ENCODE data around the gene C1orf174.

C1orf174 gene

DNA sequence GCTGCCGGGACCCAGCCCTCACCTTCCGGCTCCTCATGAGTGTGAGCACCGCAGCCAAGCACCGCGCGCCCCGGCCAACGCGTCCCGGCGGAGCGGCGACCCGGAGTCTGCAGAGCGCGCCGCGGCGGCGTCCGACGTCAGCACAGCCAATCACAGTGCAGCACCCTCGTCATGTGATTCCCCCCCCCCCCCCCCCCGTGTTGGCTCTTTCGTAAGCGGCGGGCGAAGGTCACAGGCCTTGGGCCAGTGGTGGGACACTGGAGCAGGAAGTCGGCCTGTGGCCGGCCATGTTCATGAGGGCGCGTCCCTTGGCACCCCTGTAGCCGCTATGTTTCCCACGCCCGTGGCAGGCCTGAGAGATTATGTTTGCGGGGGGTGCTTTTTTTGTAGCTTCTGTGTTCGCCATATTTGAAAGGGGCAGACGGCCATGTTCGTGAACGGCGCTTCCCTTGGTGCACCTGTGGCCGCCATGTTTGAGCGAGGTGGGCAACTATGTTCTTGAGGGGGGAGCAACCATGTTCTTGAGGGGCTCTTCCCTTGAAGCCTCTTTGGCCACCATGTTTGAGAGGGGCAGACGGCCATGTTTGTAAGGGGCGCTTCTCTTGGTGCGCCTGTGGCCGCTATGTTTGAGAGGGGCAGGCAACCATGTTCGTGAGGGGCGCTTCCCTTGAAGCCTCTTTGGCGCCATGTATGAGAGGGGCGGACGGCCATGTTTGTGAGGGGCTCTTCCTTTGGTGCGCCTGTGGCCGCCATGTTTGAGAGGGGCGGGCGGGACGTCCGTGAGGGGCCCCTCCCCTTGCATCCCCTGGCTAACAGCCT lies at the start of gene C1orf174:
C1orf174 (minus strand) TSS at position 123 of the 819 bp plus-strand sequence; CDS start at position 37, 86 bp downstream.
- DNase-seq: peak; percentile 98

DNA sequence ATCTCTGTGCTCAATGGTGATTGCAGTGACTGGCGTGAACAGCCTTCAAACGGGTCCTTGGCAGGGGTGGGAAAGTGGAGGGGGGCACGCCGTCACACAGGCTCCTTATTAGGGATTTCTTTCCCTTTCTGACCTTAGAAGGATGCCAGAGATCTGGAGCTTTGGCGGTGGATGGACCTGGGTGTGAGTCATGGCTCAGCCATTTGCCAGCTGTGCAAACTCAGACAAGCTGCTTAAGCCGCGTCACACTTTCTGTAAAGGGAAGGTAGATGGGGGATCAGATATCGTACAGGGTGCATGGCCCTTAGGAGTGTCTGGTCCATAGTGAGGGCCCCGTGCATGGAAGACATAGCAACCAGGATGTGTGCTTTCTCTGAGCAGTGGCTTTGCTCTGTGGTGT lies 48.3 kb upstream of the C1orf174 start:
- no peak for DNase-seq

DNA sequence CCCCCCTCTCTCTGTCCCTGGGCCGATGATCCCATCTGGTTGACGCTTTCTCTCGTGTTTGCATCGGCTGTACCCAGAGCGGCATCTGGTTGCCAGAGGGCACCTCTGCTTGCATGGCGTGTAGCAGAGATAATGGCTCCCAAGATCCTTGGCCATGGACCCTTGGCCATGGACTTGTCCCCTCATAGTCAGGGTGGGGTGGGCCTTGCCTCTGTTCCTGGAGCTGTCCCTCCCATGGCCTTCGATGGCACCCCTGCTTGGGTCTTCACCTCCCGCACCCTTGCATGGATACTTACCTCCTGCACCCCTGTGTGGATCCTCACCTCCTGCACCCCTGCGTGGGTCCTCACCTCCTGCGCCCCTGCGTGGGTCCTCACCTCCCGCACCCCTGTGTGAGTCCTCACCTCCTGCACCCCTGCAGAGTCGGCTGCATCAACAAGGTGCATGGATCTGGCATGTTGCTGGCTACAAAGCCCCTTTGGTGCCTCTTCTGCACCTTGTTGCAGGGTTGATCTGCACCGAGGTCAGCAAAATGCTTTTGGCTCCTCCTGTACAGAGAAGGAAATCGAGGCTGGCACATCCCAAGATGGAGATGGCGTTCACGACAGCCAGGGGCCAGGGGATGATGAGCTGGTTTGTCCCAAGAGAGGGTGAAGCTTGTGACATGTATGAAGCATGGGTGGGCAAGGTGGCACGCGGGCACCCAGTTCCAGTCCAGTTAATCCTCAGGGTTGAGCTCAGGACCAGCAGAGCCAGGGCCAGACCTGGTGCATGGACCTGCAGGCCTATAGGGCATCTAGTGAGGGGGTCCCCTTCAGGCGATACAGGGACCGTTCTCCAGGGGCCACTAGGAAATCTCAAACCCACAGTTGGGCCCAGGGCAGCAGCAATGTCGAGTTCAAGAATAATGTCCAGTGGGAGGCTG lies 46.1 kb upstream of the C1orf174 start:
- no peak for DNase-seq

DNA sequence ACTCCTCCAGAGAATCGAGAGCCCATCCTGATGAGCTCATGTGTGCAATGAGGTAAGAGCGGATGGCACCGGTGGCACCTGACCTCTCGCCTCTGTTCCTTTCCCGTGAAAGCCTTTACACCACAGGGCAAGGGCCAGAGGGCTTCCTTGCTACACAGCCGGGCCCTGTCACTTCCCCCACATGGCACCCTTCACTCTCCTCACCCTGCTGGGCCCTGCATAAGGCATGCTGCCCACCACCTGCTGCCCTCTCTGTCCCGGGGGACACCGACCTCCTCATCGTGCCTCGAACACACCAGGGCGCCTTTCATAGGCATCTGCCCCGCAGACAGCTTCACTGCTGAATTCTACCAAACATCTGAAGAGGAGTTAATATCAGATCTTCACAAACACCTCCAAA lies 45.1 kb upstream of the C1orf174 start:
- DNase-seq: no peak

DNA sequence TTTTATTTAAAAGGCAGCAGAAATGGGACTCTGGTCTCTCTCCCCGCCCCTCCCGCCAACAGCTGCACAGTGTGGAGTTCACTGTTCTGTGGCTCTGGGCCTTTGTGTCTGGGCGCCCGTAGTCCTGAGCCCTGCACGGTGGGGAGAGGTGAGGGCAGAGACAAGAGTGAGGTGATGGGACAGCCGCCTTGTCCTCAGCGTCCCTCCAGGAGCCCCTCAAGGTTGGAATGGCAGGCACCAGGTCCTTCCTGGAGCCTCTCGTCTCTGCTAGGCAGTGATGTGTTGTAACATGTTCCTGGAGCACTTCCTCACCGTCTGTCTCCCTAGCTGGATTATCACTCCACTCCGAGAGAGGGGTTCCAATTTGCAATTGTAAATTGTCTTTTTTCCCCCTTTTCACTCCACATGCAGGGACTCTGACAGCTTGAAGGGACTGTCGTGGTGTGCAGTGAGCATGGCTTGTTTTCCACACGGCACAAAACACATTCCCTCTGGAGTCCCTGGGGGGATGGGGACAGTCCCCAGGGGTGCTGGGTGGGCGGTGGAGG lies 44.6 kb upstream of the C1orf174 start:
- DNase-seq: no peak

DNA sequence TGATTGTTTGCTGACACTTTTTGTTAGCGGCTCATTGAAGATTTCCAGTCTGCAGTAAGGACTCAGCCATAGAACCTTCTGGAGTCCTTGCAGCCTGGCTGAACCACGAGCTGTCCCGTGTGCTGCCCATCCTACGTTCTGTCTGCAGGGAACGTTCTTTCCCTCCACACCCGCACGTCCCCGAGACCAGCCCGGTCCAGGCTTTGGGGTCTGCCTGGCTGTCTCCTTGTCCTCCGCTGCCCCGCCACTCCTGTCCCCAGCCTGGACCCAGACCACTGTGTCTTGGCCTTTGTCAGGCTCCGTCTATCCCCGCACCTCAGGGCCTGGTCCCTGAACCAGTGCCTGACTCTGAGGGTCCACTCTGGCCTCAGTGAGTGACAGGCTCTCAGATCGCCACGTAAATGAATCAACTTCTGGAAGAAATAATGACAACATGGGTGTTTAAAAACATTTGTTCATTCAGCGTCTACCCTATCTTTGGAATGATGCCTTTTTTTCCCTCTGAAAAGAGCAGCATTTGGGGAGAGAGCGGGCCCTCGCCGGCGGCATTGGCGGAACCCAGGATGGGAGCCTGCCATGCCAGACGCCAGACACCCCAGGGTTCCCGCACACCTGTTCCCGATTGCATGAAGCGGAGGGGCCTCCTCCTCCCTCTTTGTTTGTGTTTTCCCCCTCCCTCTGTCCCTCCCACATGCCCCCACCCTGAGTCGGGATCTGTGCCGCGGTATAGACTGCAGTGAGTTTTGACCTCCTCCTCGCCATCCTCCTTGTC lies 43.9 kb upstream of the C1orf174 start:
- DNase-seq: no peak

DNA sequence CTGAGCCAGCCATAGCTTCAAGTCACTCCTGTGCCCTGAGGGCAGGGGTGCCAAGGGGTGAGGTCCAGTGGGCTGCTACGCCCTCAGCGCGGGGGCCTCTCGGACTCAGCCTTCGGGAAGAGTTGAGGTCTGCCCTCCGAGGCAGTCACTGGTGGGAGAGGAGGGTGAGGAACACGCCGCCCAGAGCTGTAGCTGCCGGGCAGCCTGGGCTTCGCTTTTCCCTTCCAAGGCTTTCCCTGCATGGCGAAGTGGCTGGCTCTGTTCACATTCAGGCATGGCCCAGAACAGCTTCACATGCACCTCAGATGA lies 43.0 kb upstream of the C1orf174 start:
- DNase-seq: no peak

DNA sequence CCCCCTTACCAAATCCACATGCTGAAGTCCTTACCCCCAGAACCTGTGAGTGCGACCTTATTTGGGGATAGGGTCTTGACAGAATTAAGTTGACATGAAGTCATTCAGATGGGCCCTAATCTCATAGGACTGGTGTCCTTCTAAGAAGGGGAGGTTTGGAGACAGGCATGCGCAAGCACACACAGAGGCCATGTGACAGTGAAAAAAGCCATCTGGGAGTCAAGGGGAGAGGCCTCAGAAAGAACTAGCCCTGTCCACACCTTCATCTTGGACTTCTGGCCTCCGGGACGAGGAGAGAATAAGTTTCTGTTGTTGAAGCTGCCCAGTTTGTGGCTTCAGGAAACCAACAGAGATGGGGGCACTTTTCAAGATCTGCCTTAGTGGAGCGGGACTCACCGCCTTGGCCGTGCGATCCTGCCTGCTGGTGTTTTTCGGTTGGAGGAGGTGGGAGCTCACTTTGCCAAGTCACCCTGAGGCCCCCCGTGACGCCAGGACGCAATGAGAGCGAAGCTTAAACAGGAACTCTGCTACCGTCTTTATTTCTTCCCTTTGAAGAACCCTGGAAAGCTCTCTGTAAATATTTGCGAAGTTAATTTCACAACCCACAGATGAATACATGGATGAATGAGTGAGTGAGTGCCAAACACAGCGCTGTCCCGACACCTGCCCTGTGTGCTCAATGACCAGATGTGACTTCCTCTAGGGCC lies 42.5 kb upstream of the C1orf174 start:
- DNase-seq: no peak

DNA sequence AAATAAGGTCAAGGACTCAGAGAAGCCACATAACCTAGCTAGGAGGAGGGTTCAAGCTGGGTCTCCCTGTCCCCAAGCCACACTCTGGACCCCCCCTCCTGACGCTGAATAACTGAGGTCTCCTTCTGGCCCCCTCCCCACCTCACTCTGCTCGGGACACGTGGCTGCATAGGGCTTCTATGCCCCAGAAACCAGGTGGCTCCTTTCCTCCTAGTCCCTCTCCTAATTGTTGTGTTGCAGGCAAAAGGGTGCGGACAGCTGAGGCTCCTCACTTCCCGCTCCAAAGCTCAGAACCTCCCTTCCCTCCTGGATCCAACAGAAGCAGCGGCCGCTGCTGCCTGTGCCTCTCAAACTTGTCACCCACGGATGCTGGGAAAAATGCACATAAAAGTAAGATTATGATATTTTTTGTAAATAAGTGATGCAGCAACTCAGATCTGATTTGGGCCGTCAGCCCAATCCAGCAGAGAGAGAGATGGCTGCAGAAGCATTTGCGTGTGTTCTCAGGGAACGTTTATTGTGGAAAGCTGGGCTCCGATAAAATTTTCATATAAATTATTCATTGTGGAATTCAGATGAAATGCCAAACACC lies 40.8 kb upstream of the C1orf174 start:
- no peak for DNase-seq

DNA sequence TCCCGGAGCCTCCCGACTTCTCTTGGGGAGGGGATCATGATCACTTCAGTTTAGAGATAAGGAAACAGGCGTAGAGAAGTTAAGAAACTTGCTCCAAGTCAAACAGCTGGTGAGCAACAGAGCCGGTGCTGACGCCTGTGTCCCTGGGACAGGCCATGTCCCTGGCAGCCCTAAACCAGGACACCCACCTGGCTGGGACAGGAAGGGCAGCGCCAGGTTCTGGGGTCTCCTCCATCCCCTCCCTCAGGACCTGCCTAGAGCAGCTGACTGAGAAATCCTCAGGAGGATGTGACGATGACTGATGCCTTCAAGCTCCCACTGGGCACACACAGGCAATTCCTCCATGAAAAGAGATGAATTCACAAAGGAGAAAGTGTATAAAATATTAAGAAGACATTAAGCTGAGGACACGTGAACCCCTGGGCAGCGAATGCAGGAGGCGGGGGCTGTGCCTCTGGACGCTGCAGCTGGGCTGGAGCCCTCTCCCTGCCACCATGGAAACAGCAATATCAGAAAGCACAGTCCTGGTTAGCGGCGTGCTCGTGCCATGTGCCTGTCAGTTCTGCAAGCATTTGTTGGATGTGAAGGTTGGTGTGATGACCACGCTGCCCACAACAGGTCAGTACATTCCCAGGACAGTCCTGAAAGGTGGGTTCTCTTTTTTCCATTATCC lies 40.1 kb upstream of the C1orf174 start:
- DNase-seq: no peak

DNA sequence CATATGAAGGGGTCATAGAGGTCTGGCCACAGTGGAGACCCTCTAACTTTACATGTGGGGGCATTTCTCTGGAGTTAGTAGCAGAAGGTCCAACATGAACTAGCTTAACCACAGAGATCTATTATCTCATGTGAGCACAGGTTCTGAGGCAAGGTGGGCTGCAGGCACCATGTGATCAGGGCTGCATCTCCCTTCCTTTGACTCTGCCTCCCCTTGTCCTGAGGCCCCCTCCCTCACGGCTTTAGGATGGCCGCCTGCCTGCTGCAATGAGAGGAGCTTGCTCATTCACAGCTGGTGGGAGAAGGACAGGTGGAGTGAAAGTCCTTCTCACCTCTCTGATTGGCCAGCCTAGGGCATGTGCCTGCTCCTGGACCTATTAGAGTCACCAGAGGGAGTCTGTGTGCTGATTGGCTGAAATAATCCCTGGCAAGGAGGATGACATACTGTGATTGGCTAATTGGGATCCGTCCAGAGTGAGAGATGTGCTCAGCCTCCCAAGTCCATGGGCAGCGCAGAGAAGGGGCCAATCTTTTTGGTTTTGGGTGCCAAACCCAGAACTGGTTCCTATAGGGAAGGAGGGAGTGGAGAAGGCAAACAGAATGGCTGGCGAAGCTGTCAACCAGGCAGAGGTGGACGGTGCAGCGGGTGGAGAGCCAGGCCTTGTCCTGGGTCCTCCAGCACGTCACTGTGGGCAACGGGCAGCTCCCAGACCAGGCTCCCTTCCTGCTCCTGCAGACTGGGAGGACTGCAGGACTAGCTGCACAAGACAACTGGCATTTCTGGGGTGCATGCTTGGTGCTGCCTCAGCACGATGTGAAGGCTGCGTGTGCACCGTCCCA lies 39.4 kb upstream of the C1orf174 start:
- no peak for DNase-seq

DNA sequence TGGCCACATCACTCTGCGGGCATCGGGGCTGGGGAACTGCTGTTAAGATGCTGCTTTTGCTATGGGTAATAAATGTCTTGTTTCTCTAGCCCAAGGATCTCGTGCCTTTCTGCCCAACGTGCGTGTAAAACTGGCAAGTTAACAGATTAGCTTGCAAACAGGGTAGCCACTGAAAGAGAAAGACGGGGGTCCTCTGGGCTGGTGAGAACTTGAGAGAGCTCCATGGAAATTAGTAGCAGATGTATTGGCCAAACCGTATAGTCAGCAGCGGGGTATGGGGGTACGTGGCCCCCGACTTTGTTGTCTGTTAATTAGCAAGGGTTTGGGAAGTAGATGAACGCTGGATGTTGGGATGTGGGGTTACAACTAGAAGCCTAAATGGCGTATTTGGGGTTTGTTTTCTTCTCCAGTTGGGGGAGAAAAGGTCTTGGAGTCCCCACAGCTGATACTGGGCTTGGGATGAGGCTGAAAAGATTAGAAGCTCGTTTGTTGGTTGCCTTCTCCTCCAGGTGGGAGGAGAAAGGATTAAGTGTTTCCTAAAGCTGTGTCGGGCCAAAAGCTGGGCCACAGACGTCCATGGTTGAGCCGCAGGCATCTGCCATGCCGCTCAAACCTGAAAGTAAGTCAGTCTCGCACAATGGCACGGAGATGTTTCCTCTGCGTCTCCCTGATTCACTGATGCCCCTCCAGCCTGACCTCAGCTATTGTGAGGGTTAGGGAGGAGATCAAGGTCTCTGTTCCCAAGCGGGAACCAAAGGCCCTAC lies 32.3 kb upstream of the C1orf174 start:
- no peak for DNase-seq

DNA sequence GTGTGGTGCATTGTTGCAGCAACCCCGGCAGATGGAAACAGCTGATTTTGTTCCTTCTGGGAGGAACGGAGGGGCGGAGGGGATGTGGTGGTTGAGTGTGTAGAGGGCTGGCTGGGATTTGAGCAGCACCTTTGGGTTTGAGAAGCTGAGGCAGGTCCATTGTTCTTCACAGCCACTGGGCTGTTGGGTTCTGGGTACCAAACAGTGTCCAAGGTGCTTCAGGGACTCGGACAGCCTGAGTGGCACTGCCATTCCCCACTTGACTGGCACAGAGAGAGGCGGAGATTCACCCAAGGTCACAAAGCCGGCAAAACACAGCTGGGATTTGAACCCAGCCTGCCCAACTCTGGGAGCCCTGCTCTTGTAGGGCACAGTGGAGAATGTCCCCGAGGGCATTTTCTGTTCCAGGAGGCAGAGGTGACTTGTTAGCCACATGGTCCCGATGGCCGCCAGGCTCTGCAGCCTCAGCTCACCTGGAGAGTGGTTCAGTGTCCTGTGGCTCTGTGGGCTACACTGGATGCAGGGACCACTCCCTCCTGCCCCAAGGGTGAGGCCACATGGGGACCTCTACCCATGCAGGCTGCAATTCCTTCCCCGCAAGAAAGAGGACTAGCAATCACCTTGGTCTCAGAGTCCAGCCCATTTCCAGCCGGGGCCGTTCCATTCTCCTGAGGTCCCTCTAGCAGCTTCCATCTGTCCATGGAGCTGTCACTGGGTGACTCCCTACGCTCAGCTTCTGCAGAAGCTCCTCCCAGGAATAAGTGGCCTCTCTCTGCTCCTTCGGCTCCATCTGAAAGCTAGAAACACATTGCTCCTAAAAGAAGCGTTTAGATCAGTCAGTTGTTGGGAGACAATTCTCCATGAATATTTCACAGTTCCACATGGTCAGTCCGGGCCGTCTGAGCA lies 31.2 kb upstream of the C1orf174 start:
- no peak for DNase-seq

DNA sequence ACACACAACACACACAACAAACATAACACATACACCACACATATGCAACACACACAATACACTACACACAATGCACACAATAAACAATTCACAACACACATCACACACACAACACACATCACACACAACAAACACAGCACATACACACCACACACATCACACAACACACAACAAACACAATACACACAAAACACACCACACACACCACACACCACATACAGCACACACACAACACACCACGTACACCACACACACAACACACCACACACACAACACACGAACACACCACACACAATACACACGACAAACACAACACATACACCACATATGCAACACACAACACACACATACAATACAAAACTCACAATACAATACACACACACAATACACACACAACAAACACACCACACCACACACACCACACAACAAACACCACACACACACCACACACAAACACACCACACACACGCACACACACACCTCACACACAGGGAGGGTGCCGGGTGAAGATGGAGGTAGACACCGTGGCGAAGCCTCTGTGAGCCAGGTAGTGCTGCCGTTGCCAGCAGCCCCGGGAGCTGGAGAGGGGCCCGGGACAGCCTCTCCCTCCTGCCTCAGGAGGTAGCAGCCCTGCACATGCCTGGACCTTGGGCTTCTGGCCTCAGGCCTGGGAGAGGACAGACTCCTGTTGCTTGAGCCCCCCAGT lies 30.4 kb upstream of the C1orf174 start:
- no peak for DNase-seq

DNA sequence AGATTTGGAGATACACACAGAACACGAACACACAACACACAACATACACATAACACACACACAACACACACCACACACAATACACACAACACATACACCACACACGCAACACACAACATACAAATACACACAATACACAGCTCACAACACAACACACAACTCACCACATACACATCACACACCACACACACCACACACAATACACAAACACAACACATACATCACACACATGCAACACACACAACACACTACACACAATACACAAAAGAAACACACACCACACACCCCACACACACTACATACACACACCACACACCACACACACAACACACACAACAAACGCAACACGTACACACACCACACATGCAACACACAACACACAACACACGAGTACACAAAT lies 29.1 kb upstream of the C1orf174 start:
- no peak for DNase-seq

DNA sequence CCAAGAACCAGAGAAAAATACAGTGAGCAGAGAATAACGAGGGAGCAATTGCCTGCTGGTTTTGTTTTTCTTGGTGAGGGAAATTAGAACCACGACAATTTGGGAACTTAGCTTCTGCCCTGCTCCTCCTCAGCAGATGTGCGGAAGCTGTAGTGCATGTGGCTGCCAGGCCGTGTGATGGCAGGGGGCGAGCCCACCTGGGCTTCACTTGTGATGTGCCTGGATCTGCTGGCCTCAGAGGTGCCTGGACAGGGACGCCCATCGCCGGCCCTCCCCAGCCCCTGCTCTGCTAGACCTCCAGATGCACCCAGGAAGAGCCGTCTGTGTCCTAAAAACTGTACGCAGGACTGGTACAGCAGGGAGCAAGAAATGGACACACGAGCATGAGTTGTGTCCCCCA lies 28.5 kb upstream of the C1orf174 start:
- DNase-seq: no peak

DNA sequence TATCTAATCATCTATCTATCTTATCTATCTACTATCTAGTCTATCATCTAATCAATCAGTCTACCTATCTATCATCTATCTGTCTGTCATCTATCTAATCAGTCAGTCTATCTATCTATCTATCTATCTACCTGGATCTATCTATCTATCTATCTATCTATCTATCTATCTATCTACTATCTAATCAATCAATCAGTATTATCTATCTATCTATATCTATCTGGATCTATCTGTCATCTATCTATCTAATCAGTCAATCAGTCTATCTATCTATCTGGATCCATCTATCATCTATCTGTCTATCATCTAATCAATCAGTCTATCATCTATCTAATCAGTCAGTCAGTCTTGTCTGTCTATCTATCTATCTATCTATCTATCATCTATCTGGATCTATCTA lies 26.9 kb upstream of the C1orf174 start:
- DNase-seq: no peak

DNA sequence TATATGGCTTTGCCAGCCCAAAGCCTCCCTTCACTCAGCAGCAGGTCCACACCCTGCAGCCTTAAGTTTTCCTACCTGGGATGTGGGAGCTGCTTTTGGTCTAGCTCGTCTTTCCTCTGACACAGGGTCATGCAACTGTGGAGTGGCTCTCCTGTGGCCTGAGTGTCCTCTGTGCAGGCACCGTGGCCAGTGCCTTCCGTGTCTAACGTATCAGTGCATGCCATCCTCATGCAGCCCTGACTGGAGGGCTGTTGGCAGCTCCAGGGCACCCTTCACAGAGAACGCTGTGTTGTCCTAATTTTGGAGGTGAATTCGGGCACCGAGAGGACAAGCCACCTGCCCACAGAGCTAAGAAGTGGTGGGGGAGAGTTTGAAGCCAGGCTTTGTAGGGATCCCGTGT lies 25.7 kb upstream of the C1orf174 start:
- no peak for DNase-seq
